HEK293 (cell line): ENCODE results near the gene SH3YL1.

Source experiments
- CTCF ChIA-PET: fragments of 350-600 bp; formaldehyde crosslinking; extraction: SDS; loops from one replicate; lab custom pipeline; 2021; ENCODE audit warnings: antibody characterized with exemption; lab: Yijun Ruan, JAX
- POLR2A ChIA-PET: fragments of 300-600 bp; formaldehyde crosslinking; extraction: SDS; loops from one replicate; lab custom pipeline; 2020; ENCODE audit warnings: antibody characterized with exemption, inconsistent platforms; lab: Yijun Ruan, JAX
- H3K27ac ChIP-seq: fragments of 200-500 bp; sonication (Bioruptor generic); 2 replicates; pipeline ENCODE4 v1.5.1; 2014; ENCODE audit warnings: low read depth, low read length, control low read depth, inconsistent platforms; ENCODE audit errors: extremely low read depth
- H3K36me3 ChIP-seq, 2 experiments: fragments of 200-500 bp in 1 of 2; sonication (Bioruptor generic) in 1 of 2; 1 replicate in 1 of 2; 2 replicates in 1 of 2; pipeline ENCODE4 v1.5.1; 2014 to 2017; ENCODE audit warnings: inconsistent platforms in 2 of 2, low read length in 2 of 2; ENCODE audit not compliant: control insufficient read depth in 2 of 2, insufficient read depth in 1 of 2
- H3K4me1 ChIP-seq: fragments of 200-500 bp; sonication (Bioruptor generic); 2 replicates; pipeline ENCODE4 v1.5.1; 2014; ENCODE audit warnings: mild to moderate bottlenecking, low read length, inconsistent platforms; ENCODE audit not compliant: control insufficient read depth, insufficient read depth
- H3K4me3 ChIP-seq: 2 replicates; pipeline ENCODE4 v1.5.1; 2011; ENCODE audit warnings: low read depth, mild to moderate bottlenecking, control low read depth, low read length, moderate library complexity
- H3K9me3 ChIP-seq: fragments of 200-500 bp; sonication (Bioruptor generic); 2 replicates; pipeline ENCODE4 v1.5.1; 2014; ENCODE audit warnings: low read depth, low read length, inconsistent platforms; ENCODE audit not compliant: control insufficient read depth, insufficient read depth
- INSM2 ChIP-seq: fragments of 450-650 bp; formaldehyde crosslinking; IDR thresholded peaks from 2 replicates; pipeline ENCODE4 v1.5.1; 2016; ENCODE audit warnings: missing biosample characterization, missing genetic modification characterization
- KLF10 ChIP-seq: fragments of 450-650 bp; IDR thresholded peaks from 2 replicates; pipeline ENCODE4 v1.5.1; 2018; ENCODE audit warnings: missing biosample characterization, mild to moderate bottlenecking, missing genetic modification characterization
- PRDM6 ChIP-seq: fragments of 450-650 bp; formaldehyde crosslinking; IDR thresholded peaks from 2 replicates; pipeline ENCODE4 v1.5.1; 2017; ENCODE audit warnings: missing biosample characterization, missing genetic modification characterization
- SALL2 ChIP-seq: fragments of 450-650 bp; formaldehyde crosslinking; IDR thresholded peaks from 2 replicates; pipeline ENCODE4 v1.5.0; 2017; ENCODE audit warnings: missing biosample characterization, mild to moderate bottlenecking, missing genetic modification characterization, borderline replicate concordance
- SETDB1 ChIP-seq: IDR thresholded peaks from one replicate; pipeline ENCODE4 v1.6.1; 2017; ENCODE audit warnings: mild to moderate bottlenecking, low read length, moderate library complexity, mixed read lengths; ENCODE audit not compliant: insufficient read length
- TCF7L2 ChIP-seq: IDR thresholded peaks from 2 replicates; pipeline ENCODE4 v1.6.1; 2011; ENCODE audit warnings: low read depth, mild to moderate bottlenecking, inconsistent platforms, low read length, moderate library complexity, borderline replicate concordance
- TRIM28 ChIP-seq: IDR thresholded peaks from 2 replicates; pipeline ENCODE4 v1.6.1; 2011; ENCODE audit warnings: low read length, control low read depth, borderline replicate concordance
- WT1 ChIP-seq: fragments of 450-650 bp; formaldehyde crosslinking; IDR thresholded peaks from 2 replicates; pipeline ENCODE4 v1.5.1; 2016; ENCODE audit warnings: missing biosample characterization, missing genetic modification characterization
- ZBTB8A ChIP-seq: fragments of 450-650 bp; formaldehyde crosslinking; IDR thresholded peaks from 2 replicates; pipeline ENCODE4 v1.5.1; 2016; ENCODE audit warnings: missing biosample characterization, missing genetic modification characterization
- ZNF112 ChIP-seq: fragments of 450-650 bp; formaldehyde crosslinking; IDR thresholded peaks from 2 replicates; pipeline ENCODE4 v1.5.0; 2017; ENCODE audit warnings: missing biosample characterization, missing genetic modification characterization
- ZNF148 ChIP-seq: fragments of 450-650 bp; formaldehyde crosslinking; IDR thresholded peaks from 2 replicates; pipeline ENCODE4 v1.5.0; 2017; ENCODE audit warnings: missing biosample characterization, missing genetic modification characterization, borderline replicate concordance
- ZNF302 ChIP-seq: fragments of 450-650 bp; formaldehyde crosslinking; IDR thresholded peaks from 2 replicates; pipeline ENCODE4 v1.5.1; 2016; ENCODE audit warnings: missing biosample characterization, missing genetic modification characterization, low read depth
- ZNF362 ChIP-seq: fragments of 450-650 bp; formaldehyde crosslinking; IDR thresholded peaks from 2 replicates; pipeline ENCODE4 v1.5.1; 2016; ENCODE audit warnings: missing biosample characterization, missing genetic modification characterization
- ZNF530 ChIP-seq: fragments of 450-650 bp; formaldehyde crosslinking; IDR thresholded peaks from 2 replicates; pipeline ENCODE4 v1.5.1; 2016; ENCODE audit warnings: low read depth, missing biosample characterization, missing genetic modification characterization
- ZNF544 ChIP-seq: fragments of 450-650 bp; formaldehyde crosslinking; IDR thresholded peaks from 2 replicates; pipeline ENCODE4 v1.5.0; 2017; ENCODE audit warnings: missing biosample characterization, missing genetic modification characterization
- ZNF549 ChIP-seq: fragments of 450-650 bp; IDR thresholded peaks from 2 replicates; pipeline ENCODE4 v1.5.1; 2018; ENCODE audit warnings: missing biosample characterization, missing genetic modification characterization, mild to moderate bottlenecking, inconsistent platforms, moderate library complexity
- ZNF610 ChIP-seq: fragments of 450-650 bp; formaldehyde crosslinking; IDR thresholded peaks from 2 replicates; pipeline ENCODE4 v1.5.1; 2016; ENCODE audit warnings: missing biosample characterization, missing genetic modification characterization, borderline replicate concordance
- ZNF639 ChIP-seq: fragments of 450-650 bp; formaldehyde crosslinking; IDR thresholded peaks from 2 replicates; pipeline ENCODE4 v1.5.1; 2016; ENCODE audit warnings: missing biosample characterization, missing genetic modification characterization
- ZNF645 ChIP-seq: fragments of 450-650 bp; formaldehyde crosslinking; IDR thresholded peaks from 2 replicates; pipeline ENCODE4; 2016; ENCODE audit warnings: missing biosample characterization, missing genetic modification characterization
- ZNF692 ChIP-seq: fragments of 450-650 bp; formaldehyde crosslinking; IDR thresholded peaks from 2 replicates; pipeline ENCODE4 v1.5.1; 2016; ENCODE audit warnings: missing biosample characterization, missing genetic modification characterization
- ZSCAN30 ChIP-seq: fragments of 450-650 bp; IDR thresholded peaks from 2 replicates; pipeline ENCODE4 v1.5.1; 2018; ENCODE audit warnings: missing biosample characterization, mild to moderate bottlenecking, missing genetic modification characterization, moderate library complexity
- ZSCAN4 ChIP-seq: fragments of 450-650 bp; formaldehyde crosslinking; IDR thresholded peaks from 2 replicates; pipeline ENCODE4 v1.5.1; 2017; ENCODE audit warnings: missing biosample characterization, missing genetic modification characterization

The SH3YL1 gene

GRCh38 chr2:259789-260331 is 4.0 kb downstream of the SH3YL1 start:
- Histone ChIP-seq H3K4me3 (no peak overlapping the region), H3K4me1 (no peaks in the 10 kb centered on the region; the same call in 1 of the 2 replicates), H3K9me3 (no peaks in the 10 kb centered on the region), H3K27ac (no peak overlapping the region), H3K36me3 (no peaks in the 10 kb centered on the region)
- ChIA-PET POLR2A (no interaction called here), CTCF (interaction anchor here (2.3 kb wide), 1 partner anchor 13 kb away, joined by 6 read pairs; no protein-coding TSS in a partner anchor)
- TF ChIP-seq ZNF148 (tag by site-specific recombination) (no peak), ZNF544 (tag by site-specific recombination) (no peak), ZNF645 (tag by site-specific recombination) (no peak), WT1 (tag by site-specific recombination) (no peak), ZNF610 (no peak), ZNF362 (tag by site-specific recombination) (no peak), ZSCAN30 (tag by site-specific recombination) (no peak), TCF7L2 (no peak), ZNF639 (tag by site-specific recombination) (no peak), ZNF549 (no peak), SETDB1 (no peak)

GRCh38 chr2:258933-259332 is 4.9 kb downstream of the SH3YL1 start:
- ChIA-PET CTCF (interaction anchor here (0.5 to 2.3 kb wide), 2 partner anchors 12 to 27 kb away, joined by 4 to 6 read pairs; no protein-coding TSS in a partner anchor), POLR2A (no interaction called here)
- TF ChIP-seq ZNF530 (tag by site-specific recombination) (no peak), ZSCAN4 (tag by site-specific recombination) (no peak), KLF10 (tag by site-specific recombination) (no peak), SALL2 (tag by site-specific recombination) (no peak), ZNF302 (tag by site-specific recombination) (no peak), INSM2 (no peak), ZBTB8A (no peak), ZNF549 (no peak), ZNF692 (tag by site-specific recombination) (no peak), TRIM28 (no peak), ZNF112 (tag by site-specific recombination) (no peak), PRDM6 (no peak)

More at GRCh38 chr2:258933-259332, 4.9 kb downstream of the SH3YL1 start:
- no peaks in the 10 kb centered on the region; the same call in 1 of the 2 replicates for H3K4me1 ChIP-seq
- no peaks in the 10 kb centered on the region for H3K36me3 ChIP-seq
- no peaks in the 10 kb centered on the region for H3K9me3 ChIP-seq
- H3K4me3 ChIP-seq: no peak overlapping the region
- H3K27ac ChIP-seq: no peak overlapping the region
